Activated B cell treated with CpG ODN at 0.5 μM for 24 hours (primary cell): ENCODE data around the gene KIAA1328. TPM values are rescaled to one million over a fixed set of nuclear protein-coding genes. Genes with fewer than 3 reads are reported as not detected.

ENCODE experiments used
- ATAC-seq: fragments of 200-7000 bp; cut with Tn5 transposase; one replicate; pipeline ENCODE4 v1.10.0; 2021; ENCODE audit warnings: low read depth, mild to moderate bottlenecking, moderate library complexity
- CTCF ChIA-PET: fragments of 350-600 bp; sonication (Branson Sonifier 250); formaldehyde crosslinking; loops from one replicate; lab custom pipeline; 2021; ENCODE audit warnings: antibody characterized with exemption; lab: Charles Lee
- POLR2A ChIA-PET: fragments of 350-600 bp; sonication (Branson Sonifier 250); formaldehyde crosslinking; loops from one replicate; lab custom pipeline; 2021; ENCODE audit warnings: antibody characterized with exemption; lab: Charles Lee
- DNase-seq: peaks from one replicate; pipeline ENCODE4 v3.0.0; 2022
- H3K27ac Mint-ChIP-seq: one replicate; pipeline ENCODE4 v1.8.0; 2020; ENCODE audit warnings: mixed read lengths
- H3K27me3 Mint-ChIP-seq: one replicate; pipeline ENCODE4 v1.8.0; 2021; ENCODE audit warnings: mixed read lengths
- H3K36me3 Mint-ChIP-seq: one replicate; pipeline ENCODE4 v1.8.0; 2021; ENCODE audit warnings: low read depth, mixed read lengths
- H3K4me1 Mint-ChIP-seq: one replicate; pipeline ENCODE4 v1.8.0; 2021; ENCODE audit warnings: mixed read lengths
- H3K4me3 Mint-ChIP-seq: one replicate; pipeline ENCODE4 v1.8.0; 2020; ENCODE audit warnings: mild to moderate bottlenecking, mixed read lengths
- H3K9me3 Mint-ChIP-seq: one replicate; pipeline ENCODE4 v1.8.0; 2020; ENCODE audit warnings: mixed read lengths
- intact Hi-C: fragments of 100-400 bp; cut with micrococcal nuclease; formaldehyde crosslinking; loops from one replicate; pipeline ENCODE4 v1.15.1; 2024
- total RNA-seq: library from RNA; stranded (reverse); gene quantifications from 2 replicates; pipeline ENCODE4 v1.2.3, GENCODE V29; 2022
- TF ChIP-seq, protein P1 (sequence below): fragments of 200-600 bp; IDR thresholded peaks from one replicate; pipeline ENCODE4 v1.8.0; 2022; ENCODE audit warnings: antibody characterized with exemption, mild to moderate bottlenecking

Gene KIAA1328
- total RNA-seq, 1 donor from 2014 or later: 12.9 TPM

DNA sequence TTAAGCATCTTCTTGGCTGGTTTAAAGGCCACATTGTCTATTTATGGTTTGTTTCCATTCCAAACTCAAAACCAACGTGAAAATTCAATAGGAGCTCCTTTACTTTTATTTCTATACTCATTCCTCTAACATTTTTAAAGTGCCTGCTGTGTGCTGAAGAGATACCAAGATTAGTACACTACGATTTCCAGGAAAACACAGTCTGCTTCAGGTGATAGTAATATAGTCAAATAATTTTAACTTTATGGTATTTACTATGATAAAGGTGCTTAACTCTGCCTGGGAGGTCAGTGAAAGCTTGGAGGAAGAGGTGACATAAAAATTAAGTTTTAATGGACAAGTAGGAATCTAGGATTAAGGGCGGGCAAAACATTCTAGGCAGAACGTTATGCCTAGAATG lies 121.4 kb downstream of the KIAA1328 start:
- intact Hi-C loops: no loop called here
- ChIA-PET CTCF (no interaction called here), POLR2A (no interaction called here)
- Mint-ChIP-seq H3K9me3 (peaks cover 2% of the 10 kb centered on the region), H3K4me3 (no peak overlapping the region), H3K4me1 (no peaks in the 10 kb centered on the region), H3K27me3 (no peaks in the 10 kb centered on the region), H3K27ac (no peak overlapping the region), H3K36me3 (peaks cover 13% of the 10 kb centered on the region)
- TF ChIP-seq, protein P1, sequence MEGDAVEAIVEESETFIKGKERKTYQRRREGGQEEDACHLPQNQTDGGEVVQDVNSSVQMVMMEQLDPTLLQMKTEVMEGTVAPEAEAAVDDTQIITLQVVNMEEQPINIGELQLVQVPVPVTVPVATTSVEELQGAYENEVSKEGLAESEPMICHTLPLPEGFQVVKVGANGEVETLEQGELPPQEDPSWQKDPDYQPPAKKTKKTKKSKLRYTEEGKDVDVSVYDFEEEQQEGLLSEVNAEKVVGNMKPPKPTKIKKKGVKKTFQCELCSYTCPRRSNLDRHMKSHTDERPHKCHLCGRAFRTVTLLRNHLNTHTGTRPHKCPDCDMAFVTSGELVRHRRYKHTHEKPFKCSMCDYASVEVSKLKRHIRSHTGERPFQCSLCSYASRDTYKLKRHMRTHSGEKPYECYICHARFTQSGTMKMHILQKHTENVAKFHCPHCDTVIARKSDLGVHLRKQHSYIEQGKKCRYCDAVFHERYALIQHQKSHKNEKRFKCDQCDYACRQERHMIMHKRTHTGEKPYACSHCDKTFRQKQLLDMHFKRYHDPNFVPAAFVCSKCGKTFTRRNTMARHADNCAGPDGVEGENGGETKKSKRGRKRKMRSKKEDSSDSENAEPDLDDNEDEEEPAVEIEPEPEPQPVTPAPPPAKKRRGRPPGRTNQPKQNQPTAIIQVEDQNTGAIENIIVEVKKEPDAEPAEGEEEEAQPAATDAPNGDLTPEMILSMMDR: no peak
- DNase-seq (no peak), ATAC-seq (no peak)

- CTCF ChIA-PET: no interaction called here
- H3K36me3 Mint-ChIP-seq: peaks cover 15% of the 10 kb centered on the region
- H3K4me3 Mint-ChIP-seq: no peak overlapping the region
- H3K27ac Mint-ChIP-seq: no peak overlapping the region
- peaks cover 2% of the 10 kb centered on the region for H3K9me3 Mint-ChIP-seq
- no peaks in the 10 kb centered on the region for H3K4me1 Mint-ChIP-seq
- intact Hi-C loops: no loop called here
- no peak for DNase-seq
- TF ChIP-seq, protein P1: no peak
- no peak for ATAC-seq
- POLR2A ChIA-PET: no interaction called here
- H3K27me3 Mint-ChIP-seq: no peaks in the 10 kb centered on the region
Observed at GRCh38 chr18:36950960-36951359, 122.0 kb downstream of the KIAA1328 start.

GRCh38 chr18:36953047-36953446 lies 124.1 kb downstream of the KIAA1328 start:
- no peak for ATAC-seq
- intact Hi-C loops: no loop called here
- no peaks in the 10 kb centered on the region for H3K27me3 Mint-ChIP-seq

DNA sequence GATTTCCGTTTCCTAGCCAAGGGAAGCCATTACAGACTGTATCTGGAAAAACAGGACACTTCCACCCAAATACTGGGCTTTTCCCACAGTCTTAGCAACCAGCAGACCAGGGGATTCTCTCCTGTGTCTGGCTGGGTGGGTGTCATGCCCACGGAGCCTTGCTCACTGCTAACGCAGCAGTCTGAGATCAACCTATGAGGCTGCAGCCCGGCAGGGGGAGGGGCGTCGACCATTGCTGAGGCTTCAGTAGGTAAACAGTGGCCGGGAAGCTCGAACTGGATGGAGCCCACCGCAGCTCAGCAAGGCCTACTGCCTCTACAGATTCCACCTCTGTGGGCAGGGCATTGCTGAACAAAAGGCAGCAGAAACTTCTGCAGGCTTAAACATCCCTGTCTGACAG lies 131.1 kb downstream of the KIAA1328 start:
- no peak for ATAC-seq
- Mint-ChIP-seq H3K27ac (no peak overlapping the region), H3K27me3 (no peaks in the 10 kb centered on the region), H3K36me3 (peaks cover 31% of the 10 kb centered on the region), H3K4me3 (no peak overlapping the region), H3K9me3 (peaks cover 12% of the 10 kb centered on the region), H3K4me1 (peaks cover 18% of the 10 kb centered on the region)
- POLR2A ChIA-PET: no interaction called here
- DNase-seq: no peak
- intact Hi-C loops: no loop called here
- CTCF ChIA-PET: no interaction called here
- TF ChIP-seq, protein P1: no peak

More at GRCh38 chr18:36953047-36953446, 124.1 kb downstream of the KIAA1328 start:
- peaks cover 9% of the 10 kb centered on the region for H3K36me3 Mint-ChIP-seq
- H3K27ac Mint-ChIP-seq: no peak overlapping the region
- peaks cover 3% of the 10 kb centered on the region for H3K9me3 Mint-ChIP-seq
- H3K4me3 Mint-ChIP-seq: no peak overlapping the region
- POLR2A ChIA-PET: no interaction called here
- no peaks in the 10 kb centered on the region for H3K4me1 Mint-ChIP-seq
- DNase-seq: no peak
- CTCF ChIA-PET: no interaction called here
- TF ChIP-seq, protein P1: no peak

DNA sequence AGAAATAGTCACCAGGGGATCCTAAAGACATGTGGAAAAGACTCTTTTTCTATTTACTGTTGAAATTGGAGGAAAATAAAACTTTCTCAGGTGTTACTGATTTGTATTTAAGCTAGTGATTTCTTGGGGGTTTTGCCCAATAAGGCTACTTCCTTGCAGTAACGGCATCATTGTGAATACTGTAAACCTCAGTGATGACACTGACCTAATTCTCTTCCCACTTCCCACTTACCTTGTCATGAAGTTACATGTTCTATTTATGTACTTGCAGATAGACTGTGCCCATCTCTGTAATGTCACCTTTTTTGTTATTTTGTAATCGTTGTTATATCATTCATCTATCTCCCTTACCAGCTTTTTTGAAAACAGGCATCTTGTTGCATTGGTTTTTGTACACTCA lies 134.5 kb downstream of the KIAA1328 start:
- TF ChIP-seq, protein P1: no peak
- no peaks in the 10 kb centered on the region for H3K27me3 Mint-ChIP-seq
- DNase-seq (no peak), ATAC-seq (no peak)
- peaks cover 23% of the 10 kb centered on the region for H3K4me1 Mint-ChIP-seq
- ChIA-PET POLR2A (no interaction called here), CTCF (no interaction called here)
- no peak overlapping the region for H3K27ac Mint-ChIP-seq
- H3K9me3 Mint-ChIP-seq: peaks cover 23% of the 10 kb centered on the region
- no peak overlapping the region for H3K4me3 Mint-ChIP-seq
- H3K36me3 Mint-ChIP-seq: peaks cover 41% of the 10 kb centered on the region
- intact Hi-C loops: no loop called here
